GM23248 (cell line): ENCODE results near the gene PEMT.

Experiments
- EZH2 ChIP-seq: fragments of 200-600 bp; sonication (generic); IDR thresholded peaks from 2 replicates; pipeline ENCODE4 v1.6.1; 2018; ENCODE audit warnings: antibody characterized with exemption, mild to moderate bottlenecking; ENCODE audit not compliant: insufficient read depth, poor library complexity, severe bottlenecking
- EZH2phosphoT487 ChIP-seq: fragments of 200-600 bp; sonication (generic); IDR thresholded peaks from 2 replicates; pipeline ENCODE4 v1.6.1; 2018; ENCODE audit warnings: antibody characterized with exemption, moderate library complexity, mild to moderate bottlenecking, low read depth; ENCODE audit not compliant: insufficient read depth

DNA sequence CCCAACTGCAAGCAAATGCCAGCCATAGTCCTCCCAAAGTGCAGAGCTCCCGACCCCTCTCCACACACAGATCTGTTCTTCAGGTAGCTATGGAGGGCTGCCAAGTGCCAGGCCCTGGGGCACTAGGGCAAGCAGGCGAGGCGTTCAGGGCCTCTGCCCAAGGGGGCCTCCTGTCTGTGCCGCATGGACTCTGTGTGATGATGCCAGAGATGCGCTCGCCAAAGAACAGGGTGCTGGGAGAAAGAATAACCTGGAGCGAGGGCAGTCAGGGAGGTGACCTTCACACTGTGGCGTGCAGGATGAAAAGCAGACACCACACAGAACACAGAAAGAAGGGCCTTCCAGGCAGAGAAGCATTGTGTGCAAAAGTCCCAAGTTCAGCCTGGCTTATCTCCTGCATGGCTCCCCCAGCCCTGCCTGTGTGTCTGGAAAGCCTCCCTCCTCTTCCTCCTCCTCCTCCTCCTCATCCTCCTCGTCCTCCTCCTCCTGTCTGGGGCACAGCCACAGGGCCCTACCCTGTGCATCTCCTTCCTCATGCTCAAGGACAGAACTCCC is 44.2 kb downstream of the PEMT start:
- TF ChIP-seq EZH2, result no peak
- no peak for TF ChIP-seq EZH2phosphoT487
